Lower leg skin (tissue), 4 donors: ENCODE results near the gene SBK3. TPM values are rescaled to one million over a fixed set of nuclear protein-coding genes. Genes with fewer than 3 reads are reported as not detected.
A peak's percentile ranks its signal among the peaks of the same experiment; 100 is the strongest.

Experiments
- DNase-seq, 2 donors: peaks; one replicate each; pipeline ENCODE4 v3.0.0-alpha.2; 2019; ENCODE audit warnings: low spot score in 2 of 2
- H3K4me3 ChIP-seq: fragments of 200-600 bp; sonication (generic); 2 replicates; pipeline ENCODE4 v1.5.1; 2017; ENCODE audit warnings: mild to moderate bottlenecking, low read depth; ENCODE audit not compliant: poor library complexity, severe bottlenecking
- POLR2A ChIP-seq, 2 donors: fragments of 450-650 bp; IDR thresholded peaks; one replicate each; pipeline ENCODE4 v1.6.1; 2016 to 2017; ENCODE audit warnings: antibody characterized with exemption in 2 of 2, mild to moderate bottlenecking in 1 of 2, moderate library complexity in 1 of 2
- WGBS, 2 donors: methylation state at CpG; one replicate each; pipeline ENCODE4 v1.1.5; 2018; 5-methylcytosine and 5-hydroxymethylcytosine counted together
- intact Hi-C: fragments of 100-400 bp; cut with DNase I; formaldehyde crosslinking; loops from one replicate; pipeline ENCODE4 v1.15.0; 2023; ENCODE audit warnings: low total_unique reads
- total RNA-seq, 4 donors: library from RNA; depleted of rRNA; stranded (reverse); fragments of >200 nt; gene quantifications; one replicate each; pipeline ENCODE4 v1.1.0, GENCODE V29; 2016
- TF ChIP-seq, protein P1 (sequence below), 3 donors: fragments of 450-650 bp; IDR thresholded peaks; one replicate each; pipeline ENCODE4 v1.5.1; 2016; ENCODE audit warnings: antibody characterized with exemption in 3 of 3, mild to moderate bottlenecking in 3 of 3, moderate library complexity in 2 of 3

The SBK3 gene
- total RNA-seq, 4 donors from 2014 or later = 0.26 TPM; not detected in 3

DNA sequence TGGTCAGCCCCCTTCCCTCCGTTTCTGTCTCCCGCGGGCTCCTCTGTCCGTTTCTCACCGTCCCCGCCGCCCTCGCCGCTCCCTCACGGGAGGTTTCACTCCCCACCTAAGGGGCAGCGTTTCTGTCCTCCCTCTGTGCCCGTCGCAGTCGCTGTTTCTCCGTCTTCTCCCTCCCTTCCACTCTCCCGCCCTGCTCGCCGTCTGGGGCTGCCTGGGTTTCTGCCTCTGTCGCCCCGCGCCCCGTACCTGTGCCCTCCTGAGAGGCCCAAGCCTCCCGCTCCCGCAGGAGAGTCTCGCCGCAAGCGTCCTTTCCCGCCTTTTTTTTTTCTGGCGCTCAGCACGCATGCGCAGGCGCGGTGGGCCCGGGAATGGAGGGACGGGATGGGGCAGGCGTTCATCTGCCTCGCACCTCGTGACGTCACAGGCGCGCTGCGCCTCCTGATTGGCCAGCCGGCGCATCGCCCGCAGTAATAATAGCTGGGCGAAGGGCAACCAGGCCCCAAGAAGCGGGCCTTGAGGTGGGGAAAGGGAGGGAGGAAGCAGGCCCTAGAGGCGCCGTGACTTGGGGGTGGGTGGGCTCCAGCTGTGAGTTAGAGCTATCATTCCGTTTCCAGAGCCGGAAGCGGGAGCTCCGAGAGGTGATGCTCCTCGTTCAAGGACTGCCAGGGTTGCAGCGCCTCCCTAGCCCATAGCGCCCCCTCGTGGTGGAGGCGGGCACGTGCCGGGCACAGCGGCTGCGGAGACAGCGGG, 41.7 kb downstream of the SBK3 start:
- intact Hi-C loops = no loop called here

DNA sequence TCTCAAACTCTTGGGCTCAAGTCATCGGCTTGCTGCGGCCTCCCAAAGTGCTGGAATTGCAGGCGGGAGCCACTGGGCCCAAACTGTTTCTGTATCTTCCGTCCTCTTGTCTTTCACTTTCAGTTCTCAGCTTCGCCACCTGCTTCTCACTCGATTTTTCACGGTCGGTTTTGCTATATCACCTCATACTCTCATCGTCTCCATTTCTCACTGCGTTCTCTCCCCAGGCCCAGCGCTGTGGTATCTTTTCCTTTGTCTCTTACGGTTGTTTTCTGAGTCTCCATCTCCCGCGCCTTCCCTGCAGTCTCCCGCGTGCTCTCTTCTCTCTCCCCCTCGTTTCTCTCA, 42.2 kb downstream of the SBK3 start:
- TF ChIP-seq POLR2A (IDR thresholded peaks at IDR 0.05) = no peak
- TF ChIP-seq, protein P1, sequence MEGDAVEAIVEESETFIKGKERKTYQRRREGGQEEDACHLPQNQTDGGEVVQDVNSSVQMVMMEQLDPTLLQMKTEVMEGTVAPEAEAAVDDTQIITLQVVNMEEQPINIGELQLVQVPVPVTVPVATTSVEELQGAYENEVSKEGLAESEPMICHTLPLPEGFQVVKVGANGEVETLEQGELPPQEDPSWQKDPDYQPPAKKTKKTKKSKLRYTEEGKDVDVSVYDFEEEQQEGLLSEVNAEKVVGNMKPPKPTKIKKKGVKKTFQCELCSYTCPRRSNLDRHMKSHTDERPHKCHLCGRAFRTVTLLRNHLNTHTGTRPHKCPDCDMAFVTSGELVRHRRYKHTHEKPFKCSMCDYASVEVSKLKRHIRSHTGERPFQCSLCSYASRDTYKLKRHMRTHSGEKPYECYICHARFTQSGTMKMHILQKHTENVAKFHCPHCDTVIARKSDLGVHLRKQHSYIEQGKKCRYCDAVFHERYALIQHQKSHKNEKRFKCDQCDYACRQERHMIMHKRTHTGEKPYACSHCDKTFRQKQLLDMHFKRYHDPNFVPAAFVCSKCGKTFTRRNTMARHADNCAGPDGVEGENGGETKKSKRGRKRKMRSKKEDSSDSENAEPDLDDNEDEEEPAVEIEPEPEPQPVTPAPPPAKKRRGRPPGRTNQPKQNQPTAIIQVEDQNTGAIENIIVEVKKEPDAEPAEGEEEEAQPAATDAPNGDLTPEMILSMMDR (IDR thresholded peaks at IDR 0.05) = no peak
- no peak overlapping the region for H3K4me3 ChIP-seq
- WGBS, 2 donors = 75 to 93% methylated on average over 17 of the region's 17 CpGs
- intact Hi-C loops = no loop called here
- no peak for DNase-seq

More for the DNA sequence above, 41.7 kb downstream of the SBK3 start:
- WGBS, 2 donors = 11 to 14% methylated on average over 59 to 64 of the region's 64 CpGs
- H3K4me3 ChIP-seq = no peak overlapping the region
- TF ChIP-seq, protein P1 (IDR thresholded peaks at IDR 0.05) = peak in 1 of 3 donors; percentile 90
- TF ChIP-seq POLR2A (IDR thresholded peaks at IDR 0.05) = no peak
- peak; percentile 86 to 98 for DNase-seq

DNA sequence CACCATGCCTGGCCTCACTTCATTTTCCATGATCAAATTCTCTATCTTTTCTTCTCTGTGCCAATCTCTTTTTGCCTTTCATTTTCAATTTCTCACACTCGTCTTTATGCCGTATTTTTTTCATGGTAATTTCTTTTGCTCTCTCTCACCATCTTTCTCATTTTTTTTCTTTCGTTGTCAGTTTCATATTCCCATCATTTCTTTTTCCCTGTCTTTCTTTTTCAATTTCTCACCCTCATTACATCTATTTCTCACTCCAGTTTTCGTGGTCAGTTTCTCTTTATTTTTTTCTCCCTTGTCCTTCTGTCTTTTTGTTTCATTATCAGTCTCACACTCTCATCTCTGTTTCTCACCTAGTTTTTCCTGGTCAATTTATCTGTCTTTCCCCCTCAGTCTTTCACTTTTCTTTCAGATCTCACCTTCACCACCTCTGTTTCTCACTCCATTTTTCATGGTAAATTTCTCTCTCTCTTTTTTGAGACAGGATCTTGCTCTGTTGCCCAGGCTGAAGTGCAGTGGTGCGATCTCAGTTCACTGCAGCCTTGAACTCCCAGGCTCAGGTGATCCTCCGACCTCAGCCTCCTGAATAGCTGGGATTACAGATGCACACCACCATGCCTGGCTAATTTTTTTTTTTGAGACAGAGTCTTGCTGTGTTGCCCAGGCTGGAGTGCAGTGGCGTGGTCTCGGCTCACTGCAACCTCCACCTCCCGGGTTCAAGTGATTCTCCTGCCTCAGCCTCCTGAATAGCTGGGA, 43.0 kb downstream of the SBK3 start:
- intact Hi-C loops = no loop called here

DNA sequence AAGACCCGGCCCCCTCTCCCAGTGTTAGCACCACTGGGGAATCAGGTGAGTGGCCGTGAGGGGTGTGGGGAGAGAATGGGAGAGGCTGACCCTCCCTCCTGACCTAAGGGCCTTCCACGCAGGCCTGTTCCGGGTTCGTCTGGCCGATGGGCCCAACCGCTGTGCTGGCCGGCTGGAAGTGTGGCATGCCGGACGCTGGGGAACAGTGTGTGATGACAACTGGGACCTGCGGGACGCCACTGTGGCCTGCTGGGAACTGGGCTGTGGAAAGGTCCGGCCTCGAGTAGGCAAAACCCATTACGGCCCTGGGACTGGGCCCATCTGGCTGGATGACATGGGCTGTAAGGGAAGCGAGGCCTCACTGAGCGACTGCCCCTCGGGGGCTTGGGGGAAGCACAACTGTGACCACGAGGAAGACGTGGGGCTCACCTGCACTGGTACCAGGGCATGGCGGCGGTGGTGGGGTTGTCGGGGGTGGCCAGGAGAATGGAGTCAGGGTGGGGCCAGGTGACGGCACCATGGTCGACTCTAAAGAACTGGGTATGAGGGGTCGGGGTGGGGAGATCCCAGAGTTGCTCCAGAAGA, 44.9 kb downstream of the SBK3 start:
- 91% methylated on average over 26 of the region's 26 CpGs for WGBS, 2 donors
- DNase-seq = no peak
- no peak for TF ChIP-seq POLR2A (IDR thresholded peaks at IDR 0.05)
- TF ChIP-seq, protein P1 (IDR thresholded peaks at IDR 0.05) = no peak
- H3K4me3 ChIP-seq = no peak overlapping the region
- intact Hi-C loops = no loop called here

More for the DNA sequence above, 43.0 kb downstream of the SBK3 start:
- TF ChIP-seq POLR2A (IDR thresholded peaks at IDR 0.05) = no peak
- TF ChIP-seq, protein P1 (IDR thresholded peaks at IDR 0.05) = no peak
- DNase-seq = no peak
- WGBS, 2 donors = 94 to 95% methylated on average over 9 of the region's 9 CpGs
- H3K4me3 ChIP-seq = no peak overlapping the region

DNA sequence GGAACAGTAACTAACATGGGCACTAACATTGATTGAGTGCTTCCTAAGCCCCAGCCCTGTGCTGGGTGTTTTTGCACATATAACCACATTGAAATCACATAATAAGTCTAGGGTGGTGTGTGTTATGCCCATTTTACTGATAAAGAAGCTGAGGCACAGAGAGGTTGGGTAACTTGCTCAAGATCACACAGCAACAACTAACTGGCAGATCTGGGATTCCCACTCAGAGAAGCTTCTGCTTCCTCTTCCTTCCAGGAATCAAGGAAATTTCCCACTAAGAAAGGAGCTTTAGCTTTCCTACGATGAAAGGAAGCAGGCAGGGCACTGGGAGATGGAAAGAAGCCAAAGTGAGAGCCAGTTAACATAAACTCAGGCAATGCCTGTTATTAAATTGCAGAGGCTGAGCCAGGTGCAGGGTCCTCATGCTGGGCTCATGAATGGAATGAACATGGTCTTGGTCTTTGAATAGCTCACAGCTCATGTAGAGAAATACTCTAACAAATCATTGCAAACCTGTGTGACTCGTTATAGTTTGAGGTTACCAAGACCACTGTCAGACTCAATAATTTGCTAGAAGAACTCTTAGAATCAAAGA, 47.0 kb downstream of the SBK3 start:
- WGBS, 2 donors = 64 to 72% methylated on average over 1 to 2 of the region's 2 CpGs
- no peak overlapping the region for H3K4me3 ChIP-seq
- DNase-seq = no peak
- TF ChIP-seq, protein P1 (IDR thresholded peaks at IDR 0.05) = no peak
- no peak for TF ChIP-seq POLR2A (IDR thresholded peaks at IDR 0.05)
- intact Hi-C loops = loop anchor here (10.0 kb wide), 1 partner anchor 354 kb away; the partner anchor contains the start of gene TNNT1
